C4-2B (cell line): Measurements from ENCODE around the gene UBFD1.

Experiments used
- CTCF ChIP-seq: fragments of 450-650 bp; conservative IDR thresholded peaks from 2 replicates; pipeline ENCODE4 v1.5.1; 2017; ENCODE audit warnings: mild to moderate bottlenecking
- ZFX ChIP-seq: fragments of 450-650 bp; IDR thresholded peaks from 2 replicates; pipeline ENCODE4 v1.6.1; 2017

DNA sequence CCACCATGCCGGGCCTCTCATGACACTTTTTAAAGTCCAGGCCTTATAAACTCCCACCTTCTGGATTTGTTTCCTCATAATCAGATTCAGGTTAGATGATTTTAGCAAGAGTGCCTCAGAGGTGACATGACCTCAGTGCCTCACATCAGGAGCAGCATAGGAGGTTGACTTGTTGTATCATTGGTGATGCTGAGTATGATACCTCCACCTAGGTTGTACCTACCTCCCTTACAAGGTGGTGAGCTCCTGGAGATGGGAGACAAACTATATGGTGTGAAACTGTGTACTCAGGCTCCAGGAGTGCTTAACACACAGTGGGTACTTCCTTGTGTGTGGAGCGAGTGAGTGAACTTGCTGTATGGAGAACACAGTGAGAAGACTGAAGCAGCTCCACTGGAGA is 20.0 kb downstream of the UBFD1 start:
- no peak for TF ChIP-seq CTCF
- TF ChIP-seq ZFX: no peak
